GM21529 (cell line): Measurements from ENCODE around the gene TPCN1.

ENCODE experiments used
- ATAC-seq: cut with Tn5 transposase; IDR thresholded peaks from one replicate; pipeline ENCODE4 v1.9.1; 2021; ENCODE audit not compliant: unreplicated experiment

TPCN1 gene

DNA sequence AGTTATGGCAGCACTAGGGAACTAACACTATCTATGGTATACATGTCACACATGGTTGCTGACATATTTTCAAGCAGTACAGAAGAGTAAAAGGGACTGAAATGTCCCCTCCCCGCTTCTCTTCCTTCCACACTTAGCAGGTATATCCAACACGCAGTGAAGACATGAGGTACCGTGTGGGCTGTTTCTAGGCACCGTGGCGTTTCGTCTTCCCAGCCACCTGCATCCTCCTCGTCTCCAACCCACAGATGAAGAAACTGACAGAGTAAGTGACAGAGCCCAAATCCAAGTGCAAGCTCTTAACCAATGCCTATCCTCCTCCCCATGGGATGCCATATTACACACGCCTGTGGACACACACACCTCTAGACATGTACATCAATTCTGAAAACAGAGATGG, 81.2 kb downstream of the TPCN1 start:
- ATAC-seq = no peak

DNA sequence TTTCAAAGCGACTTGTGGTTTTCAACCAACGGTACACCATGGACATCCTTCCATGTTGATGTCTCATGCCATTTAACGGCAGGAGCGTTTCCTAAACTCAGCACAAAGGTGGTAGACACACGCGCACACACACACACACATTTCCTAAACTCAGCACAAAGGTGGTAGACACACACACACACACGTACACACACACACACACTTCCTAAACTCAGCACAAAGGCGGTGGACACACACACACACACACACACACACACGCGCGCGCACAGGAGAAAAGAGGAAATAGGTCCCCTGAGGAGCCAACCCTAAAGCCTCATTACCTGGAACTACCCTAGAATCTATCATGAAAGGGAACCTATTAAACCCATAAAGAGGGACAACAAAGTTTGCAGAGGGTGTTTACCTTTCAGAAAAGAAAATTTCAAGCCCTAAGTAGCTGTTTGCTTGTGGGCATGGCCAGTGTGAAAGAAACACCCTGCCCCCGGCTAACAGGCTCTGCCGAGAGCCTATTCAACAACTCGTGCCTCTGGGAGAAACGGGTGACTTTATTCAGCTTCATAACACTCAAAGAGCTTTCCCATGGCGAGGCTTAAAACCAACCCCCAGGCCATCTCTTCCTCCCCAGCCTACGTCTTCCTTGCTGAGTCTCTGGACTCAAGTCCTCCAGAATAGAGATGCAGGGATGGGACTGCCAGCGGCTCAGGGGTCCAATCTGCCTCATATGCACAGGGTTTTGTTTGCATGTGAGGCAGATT, 81.8 kb downstream of the TPCN1 start:
- ATAC-seq = no peak

DNA sequence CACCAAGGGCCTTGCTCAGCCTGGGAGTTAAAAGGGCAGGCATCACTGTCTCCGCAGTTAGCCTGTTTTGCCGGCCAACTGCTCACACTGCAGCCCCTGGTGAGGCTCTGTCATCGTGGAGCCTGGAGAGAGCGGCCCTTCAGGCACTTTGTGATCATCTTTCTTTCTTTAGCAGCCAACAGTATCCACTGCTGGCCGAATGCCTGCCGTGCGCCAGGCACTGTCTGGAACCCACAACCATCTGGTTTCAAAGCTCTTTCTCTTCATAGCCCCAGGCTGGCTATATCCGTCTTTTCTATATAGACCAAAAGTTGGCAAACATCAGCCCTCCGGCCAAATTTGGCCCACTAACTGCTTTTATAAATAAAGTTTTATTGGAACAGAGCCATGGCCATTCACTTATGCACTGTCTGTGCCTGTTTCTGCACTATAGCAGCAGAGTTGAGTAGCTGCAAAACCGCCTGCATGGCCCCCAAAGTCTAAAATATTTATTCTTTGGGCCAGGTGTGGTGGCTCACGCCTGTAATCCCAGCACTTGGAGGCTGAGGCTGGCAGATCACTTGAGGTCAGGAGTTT, 84.1 kb downstream of the TPCN1 start:
- no peak for ATAC-seq

DNA sequence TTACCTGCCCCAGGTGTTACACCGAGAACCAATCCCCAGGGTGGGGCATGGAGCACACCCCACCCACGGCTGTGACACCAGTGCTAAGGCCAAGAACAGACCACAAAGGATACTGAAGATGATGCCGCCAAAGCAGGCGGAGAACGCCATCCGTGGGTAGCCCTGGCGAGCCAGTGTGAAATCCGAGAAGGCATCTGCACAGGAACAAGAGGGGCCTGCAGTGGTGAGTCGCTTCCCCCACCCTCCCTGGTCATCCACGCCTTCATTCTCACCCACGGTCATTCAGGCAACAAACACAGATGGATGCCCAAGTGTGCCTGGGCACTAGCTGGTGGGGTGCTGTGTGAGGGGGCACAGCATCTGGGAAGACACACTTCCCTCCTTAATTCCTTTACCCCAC, 85.1 kb downstream of the TPCN1 start:
- ATAC-seq = no peak

DNA sequence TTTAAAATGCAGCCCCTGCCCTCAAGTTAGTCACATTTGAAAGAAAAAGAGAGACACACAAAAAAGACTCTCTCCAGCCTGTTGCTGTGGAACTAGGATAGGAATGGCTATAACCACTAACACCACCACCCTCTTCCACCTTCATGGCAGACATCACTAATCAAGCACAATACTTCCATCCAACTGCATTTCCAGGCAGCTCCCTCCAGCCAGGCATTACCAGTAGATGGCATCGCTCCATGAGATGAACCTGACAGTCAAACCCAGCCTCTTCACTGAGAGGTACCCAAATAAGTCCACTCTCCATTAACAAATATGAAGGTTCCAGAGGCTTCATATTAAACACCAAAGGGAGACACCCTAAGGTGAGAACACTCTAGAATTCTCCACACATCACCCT, 89.2 kb downstream of the TPCN1 start:
- ATAC-seq = no peak

DNA sequence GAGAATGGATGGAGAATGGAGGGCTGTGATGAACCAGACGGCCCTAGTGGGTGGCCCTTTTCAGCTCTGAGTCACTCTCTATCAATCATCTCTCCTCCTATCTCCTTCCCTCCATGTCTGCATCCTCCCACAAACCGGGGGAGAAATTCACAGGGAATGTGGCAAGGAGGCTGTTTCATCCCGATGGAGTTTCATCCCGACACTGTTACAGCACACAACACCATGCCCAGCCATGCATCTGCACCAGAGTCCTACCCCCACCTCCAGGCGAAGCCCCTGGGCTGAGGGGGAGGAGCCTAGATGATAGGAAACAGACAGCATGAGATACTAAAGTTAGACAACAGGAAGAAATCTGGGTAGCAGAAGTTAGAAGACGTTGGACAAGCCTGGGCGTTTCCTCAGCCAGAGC, 92.9 kb downstream of the TPCN1 start:
- ATAC-seq = no peak

DNA sequence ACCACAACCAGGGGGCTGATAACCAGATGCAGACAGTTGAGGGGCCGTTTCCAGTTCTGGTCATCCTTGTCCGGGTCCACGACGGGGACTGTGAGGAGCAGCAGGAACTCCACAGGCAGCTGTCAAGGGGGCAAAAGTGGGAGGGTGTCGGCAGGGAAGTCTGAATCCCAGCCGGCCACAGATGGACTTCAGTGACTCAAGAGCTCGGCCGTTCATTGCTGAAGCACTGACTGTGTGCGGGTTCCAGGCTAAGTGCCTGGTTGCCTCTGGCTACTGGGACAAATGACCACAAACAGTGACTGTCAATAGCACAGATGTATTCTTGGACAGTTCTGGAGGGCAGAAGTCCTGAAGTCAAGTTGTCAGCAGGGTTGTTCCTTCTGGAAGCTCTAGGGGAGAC, 94.1 kb downstream of the TPCN1 start:
- no peak for ATAC-seq

DNA sequence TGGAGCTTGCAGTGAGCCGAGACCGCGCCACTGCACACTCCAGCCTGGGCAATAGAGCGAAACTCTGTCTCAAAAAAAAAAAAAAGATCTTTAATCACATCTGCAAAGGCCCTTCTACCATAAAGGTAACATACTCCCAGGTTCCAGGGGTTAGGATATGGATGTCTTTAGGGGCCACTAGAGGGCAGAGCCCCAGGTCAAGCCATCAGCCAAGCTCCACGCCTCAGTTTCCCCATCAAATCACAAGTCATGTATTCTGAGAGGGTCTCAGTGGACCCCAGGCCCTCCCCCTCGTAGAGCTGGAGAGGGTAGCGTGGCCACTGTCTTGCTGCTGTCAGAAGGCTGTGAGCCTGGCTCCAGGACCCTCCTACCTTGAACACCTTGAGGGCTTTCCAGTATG, 94.9 kb downstream of the TPCN1 start:
- ATAC-seq = no peak

DNA sequence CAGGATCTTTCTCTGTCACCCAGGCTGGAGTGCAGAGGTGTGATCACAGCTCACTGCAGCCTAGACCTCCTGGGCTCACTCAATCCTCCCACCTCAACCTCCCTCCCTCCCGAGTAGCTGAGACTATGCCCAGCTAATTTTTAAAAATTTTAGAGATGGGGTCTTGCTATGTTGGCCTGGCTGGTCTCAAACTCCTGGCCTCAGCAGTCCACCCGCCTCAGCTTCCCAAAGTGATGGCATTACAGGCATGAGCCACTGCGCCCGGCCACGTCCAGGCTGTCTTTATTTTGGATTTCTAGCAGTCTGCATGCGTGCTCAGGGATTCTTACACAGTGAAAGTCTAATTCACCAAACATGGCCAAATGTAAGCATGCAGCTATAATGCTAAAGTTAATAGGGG, 95.9 kb downstream of the TPCN1 start:
- no peak for ATAC-seq

DNA sequence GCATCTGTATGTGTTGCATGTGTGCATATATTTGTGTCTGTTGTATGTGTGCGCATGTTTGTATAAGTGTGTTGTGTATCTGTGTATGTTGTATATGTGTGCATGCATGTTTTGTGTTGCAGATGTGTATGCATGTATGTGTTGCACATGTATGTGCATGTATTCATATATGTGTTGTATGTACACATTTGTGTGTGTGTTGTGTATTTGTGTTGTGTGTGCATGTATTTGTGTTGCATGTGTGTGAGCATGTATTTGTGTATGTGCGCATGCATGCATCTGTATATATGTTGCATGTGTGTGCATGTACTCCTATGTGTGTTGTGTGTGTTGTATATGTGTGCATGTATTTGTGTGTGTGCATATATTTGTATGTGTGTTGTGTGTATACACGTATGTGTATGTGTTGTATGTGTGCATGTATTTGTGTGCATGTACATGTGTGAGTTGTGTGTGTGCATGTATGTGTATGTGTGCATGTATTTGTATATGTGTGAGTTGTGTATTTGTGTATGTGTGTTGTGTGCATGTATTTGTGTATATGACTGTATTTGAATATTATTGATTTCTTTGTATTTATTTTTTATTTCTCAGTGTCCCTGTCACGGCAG, 96.9 kb downstream of the TPCN1 start:
- ATAC-seq = no peak

DNA sequence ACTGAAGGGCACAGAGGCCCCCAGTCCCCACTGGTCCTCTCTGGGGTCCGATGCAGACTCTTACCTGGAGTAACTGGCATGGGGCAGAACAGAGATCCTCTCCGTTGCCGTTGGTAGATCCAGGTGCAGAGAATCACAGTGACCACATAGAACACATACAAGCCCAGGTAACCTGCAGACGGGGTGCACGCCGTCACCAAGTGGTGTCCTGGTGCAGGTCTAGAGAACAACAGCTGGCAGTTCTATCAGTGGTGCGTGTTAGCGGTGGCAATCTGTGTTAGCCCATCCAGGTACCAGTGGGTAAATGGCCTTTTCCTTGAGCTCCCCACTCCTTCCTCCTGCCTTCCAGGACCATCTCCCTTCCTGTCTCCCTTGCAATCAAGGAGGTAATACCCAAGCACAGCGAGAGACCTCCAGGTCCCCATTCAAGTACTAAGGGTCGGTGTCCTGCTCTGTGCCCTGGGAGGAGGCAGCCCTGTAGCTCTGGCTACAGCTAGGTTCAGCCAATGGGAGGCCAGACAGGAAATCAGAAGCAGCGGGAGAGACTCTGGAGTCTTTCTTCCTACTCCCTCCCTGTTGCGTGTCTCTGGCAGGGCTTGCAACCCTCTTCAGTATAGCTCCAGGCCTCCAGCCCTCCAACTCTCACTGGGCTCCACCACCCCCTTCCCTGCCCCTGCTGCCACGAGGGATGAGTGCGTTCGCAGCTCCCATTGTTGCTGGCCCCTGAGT, 97.8 kb downstream of the TPCN1 start:
- ATAC-seq = no peak

DNA sequence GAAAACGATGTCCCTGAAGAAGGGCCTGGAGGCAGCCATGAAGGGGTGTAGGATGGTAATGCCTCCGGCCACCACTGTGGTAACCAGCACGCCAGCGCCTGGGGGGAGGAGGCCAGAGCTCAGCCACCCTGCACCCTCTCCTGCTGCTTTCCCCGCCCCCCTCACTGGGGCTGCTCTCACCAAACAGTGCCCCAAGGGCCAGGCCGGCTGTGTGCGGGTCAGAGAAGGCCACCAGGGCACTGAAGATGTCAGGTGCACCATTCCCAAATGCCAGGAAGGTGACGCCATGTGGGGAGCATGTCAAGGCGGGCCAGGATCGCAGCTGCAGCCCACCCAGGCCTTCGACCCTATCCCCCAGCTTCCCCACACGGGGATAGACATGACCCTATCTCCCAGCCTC, 99.1 kb downstream of the TPCN1 start:
- no peak for ATAC-seq

DNA sequence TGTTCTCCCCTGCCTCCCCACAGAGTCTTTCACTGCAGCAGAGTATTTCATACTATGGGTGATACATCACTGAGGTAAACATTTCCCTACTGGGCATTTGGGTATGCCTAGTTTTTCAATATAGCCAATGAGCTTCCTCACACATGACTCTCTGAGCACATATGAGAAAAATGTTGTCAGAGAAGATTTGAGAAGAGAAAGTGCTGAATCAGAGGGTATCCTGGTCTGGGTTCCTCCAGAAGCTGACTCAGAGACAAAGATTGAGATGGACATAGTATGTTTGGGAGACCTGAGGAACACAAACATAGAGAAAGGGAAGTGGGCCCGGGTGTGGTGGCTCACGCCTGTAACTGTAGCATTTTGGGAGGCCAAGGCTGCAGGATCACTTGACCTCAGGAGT, 101.1 kb downstream of the TPCN1 start:
- no peak for ATAC-seq

DNA sequence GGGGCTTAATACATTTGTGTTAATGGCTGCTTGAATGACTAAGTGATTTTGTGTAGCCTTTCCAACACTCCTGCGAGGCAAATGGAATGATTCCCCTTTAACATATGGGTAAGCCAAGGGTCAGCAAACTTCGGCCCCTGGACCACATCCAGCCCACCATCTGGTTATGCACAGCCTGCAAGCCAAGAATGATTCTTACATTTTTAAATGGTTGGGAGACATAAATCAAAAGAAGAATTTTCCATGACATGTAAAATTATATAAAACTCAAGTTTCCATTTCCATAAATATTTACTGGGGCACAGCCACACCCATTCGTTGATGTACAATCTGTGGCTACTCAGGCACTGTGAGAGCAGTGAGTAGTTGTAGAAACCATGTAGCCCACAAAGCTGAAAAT, 104.7 kb downstream of the TPCN1 start:
- no peak for ATAC-seq

DNA sequence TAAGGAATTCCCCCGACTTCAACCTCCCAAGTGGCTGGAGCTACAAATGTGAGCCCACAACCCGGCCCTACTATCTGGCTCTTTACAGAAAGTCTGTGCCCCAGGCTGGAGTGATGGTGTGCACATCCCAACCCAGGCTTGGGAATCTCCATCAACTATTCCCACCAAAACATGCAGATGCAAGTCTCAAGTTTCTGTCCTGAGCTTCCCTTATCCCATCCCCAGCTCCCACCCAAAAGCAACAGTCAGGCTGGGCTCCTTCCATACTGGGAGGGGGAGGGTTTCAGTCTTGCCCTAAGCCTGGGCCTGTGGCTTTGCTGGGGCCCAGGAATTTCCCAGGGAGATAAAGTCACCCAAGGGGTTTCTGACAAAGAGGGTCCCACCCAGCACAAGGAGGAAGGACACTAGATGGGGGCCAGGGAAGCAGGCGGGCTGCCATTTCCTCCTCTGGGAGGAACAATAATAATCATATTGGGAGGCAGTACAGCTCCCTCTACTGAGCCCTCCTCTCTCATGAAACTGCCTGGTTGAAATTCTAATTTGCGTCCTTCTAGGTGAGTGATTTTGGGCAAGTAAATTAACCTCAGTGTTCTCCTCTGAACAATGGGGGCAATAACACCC, 105.6 kb downstream of the TPCN1 start:
- ATAC-seq = no peak

DNA sequence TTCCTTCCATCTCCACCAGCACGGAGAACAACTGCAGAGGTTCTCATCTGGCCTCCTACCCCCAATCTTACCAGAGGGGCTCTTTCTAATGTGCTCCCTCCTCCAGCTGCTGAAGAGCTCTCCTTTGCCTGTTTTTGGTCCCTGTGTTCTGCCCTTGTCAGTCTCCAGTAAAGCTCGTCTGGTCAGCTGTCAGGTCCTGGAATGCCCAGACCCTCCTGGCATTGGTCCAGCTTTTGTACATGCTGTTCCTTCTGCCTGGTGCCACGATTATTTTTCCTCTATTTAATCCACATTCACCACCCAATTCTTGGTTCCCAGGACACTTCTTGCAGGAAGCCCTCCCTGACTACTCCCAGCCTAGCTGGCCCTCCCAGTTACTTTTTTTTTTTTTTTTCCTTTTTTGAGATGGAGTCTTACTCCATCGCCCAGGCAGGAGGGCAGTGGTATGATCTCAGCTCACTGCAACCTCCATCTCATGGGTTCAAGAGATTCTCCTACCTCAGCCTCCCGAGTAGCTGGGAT, 107.2 kb downstream of the TPCN1 start:
- ATAC-seq = no peak

DNA sequence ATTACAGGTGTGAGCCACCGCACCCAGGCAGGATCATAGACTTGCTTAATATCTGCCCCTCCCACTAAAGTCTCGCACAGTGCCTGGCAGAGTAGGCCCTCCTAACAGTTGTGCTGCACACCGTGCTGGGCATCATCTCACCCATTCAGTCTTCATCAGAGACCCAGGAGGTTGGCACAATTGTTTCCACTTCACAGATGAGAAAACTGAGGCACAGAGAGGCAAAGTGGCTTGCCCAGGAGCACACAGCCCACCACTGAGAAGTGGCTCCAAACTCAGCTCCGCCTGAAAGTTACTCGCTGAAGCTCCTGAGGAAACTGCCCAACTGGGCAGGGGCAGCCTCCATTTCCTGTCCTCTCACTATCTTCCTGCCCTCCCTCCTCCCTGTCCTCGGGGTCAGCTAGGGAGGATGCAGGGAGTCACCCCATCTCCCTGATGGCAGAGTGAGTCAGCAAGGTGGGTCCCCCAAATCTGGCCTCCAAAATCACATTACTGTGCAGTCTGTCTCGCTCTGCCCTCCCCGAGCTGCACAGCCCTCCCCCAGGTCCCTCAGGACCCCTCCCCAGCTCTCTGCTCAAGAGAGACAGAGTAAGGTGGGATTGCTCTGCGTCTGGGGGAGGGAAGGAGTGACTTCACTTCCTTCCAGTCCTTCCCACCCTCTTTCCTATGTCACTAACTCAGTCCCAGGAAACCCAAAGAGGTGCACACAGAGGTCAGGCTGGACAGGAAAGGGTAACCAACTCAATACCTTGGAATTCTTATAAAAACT, 107.9 kb downstream of the TPCN1 start:
- ATAC-seq = no peak

DNA sequence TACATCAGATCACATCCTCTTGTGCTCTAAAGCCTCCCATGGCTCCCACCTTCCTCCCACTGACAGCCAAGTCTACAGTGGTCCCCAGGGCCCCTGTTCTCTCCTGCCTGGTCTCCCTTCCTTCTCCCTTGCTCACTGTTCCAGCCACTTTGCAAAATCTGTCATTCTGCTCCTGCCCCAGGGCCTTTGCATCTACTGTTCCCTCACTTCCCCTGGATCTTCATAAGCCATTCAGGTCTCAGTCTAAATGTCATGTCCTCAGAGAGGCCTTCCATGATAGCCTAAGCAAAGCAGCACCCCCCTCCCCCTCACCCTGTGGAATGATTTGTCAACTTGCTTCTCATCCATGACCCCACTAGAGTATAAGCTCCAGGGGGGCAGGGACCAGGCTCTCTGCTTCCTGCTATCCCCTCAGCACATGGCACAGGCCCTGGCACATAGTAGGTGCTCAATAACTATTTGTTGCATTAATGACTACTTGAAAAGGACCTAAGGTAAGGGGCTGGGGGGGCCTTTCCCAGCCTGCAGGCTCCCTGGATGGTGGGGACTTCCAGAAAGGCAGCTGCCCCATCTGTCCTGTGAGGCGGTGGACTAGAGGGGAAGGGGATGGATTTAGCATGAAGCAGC, 108.6 kb downstream of the TPCN1 start:
- no peak for ATAC-seq

DNA sequence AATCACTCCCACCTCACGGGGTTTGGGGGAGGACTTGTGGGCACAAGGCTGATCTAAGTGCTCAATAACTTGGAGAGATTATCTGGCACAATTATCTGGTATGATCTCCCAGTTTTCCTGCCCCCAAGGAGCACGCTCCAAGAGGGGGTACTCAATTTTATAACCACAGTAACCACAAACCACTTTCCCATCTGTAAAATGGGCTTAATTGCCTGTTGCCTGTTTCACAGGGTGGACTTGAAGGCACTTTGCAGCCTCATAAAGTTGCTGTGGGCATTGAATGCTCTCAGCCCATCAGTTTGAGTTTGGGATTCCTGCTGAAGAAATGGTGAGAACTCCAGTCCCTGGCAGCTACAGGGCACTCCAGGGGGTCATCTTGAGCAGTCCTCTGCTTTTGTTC, 109.2 kb downstream of the TPCN1 start:
- ATAC-seq = no peak
